WTC11 (cell line): ENCODE measurements around the gene RBFOX2. TPM values are rescaled to one million over a fixed set of nuclear protein-coding genes. Genes with fewer than 3 reads are reported as not detected.

Source experiments
- ATAC-seq: fragments of 200-7000 bp; cut with Tn5 transposase; 2 replicates; pipeline ENCODE4 v1.10.0; 2021; ENCODE audit warnings: mild to moderate bottlenecking, moderate library complexity
- CTCF ChIA-PET: fragments of 300-600 bp; sonication (Branson Sonifier 250); formaldehyde crosslinking; loops from one replicate; lab custom pipeline; 2021; ENCODE audit warnings: antibody characterized with exemption; lab: Charles Lee
- POLR2A ChIA-PET: fragments of 350-600 bp; sonication (Branson Sonifier 250); formaldehyde crosslinking; loops from one replicate; lab custom pipeline; 2021; ENCODE audit warnings: antibody characterized with exemption; lab: Charles Lee
- DNase-seq: peaks from one replicate; pipeline ENCODE4 v3.0.0; 2021; ENCODE audit warnings: low spot score
- H3K27ac Mint-ChIP-seq: 2 replicates; pipeline ENCODE4 v1.8.0; 2021; ENCODE audit warnings: mixed read lengths
- H3K27me3 Mint-ChIP-seq: 2 replicates; pipeline ENCODE4 v1.8.0; 2021; ENCODE audit warnings: low read depth, mild to moderate bottlenecking, moderate library complexity, mixed read lengths
- H3K36me3 Mint-ChIP-seq: 2 replicates; pipeline ENCODE4 v1.8.0; 2021; ENCODE audit warnings: mixed read lengths
- H3K4me1 Mint-ChIP-seq: 2 replicates; pipeline ENCODE4 v1.8.0; 2022; ENCODE audit warnings: mixed read lengths
- H3K4me3 Mint-ChIP-seq: 2 replicates; pipeline ENCODE4 v1.8.0; 2021; ENCODE audit warnings: mild to moderate bottlenecking, moderate library complexity, mixed read lengths
- H3K9me3 Mint-ChIP-seq: 2 replicates; pipeline ENCODE4 v1.8.0; 2021; ENCODE audit warnings: mixed read lengths
- ATF1 ChIP-seq: sonication (generic); formaldehyde crosslinking; IDR thresholded peaks from 2 replicates; pipeline ENCODE4 v1.8.1; 2023; ENCODE audit warnings: mild to moderate bottlenecking, moderate library complexity, missing genetic modification reagents
- ATF2 ChIP-seq: sonication (generic); formaldehyde crosslinking; IDR thresholded peaks from 2 replicates; pipeline ENCODE4 v1.8.1; 2022; ENCODE audit warnings: low read depth, missing genetic modification reagents, borderline replicate concordance
- FOXK1 ChIP-seq: sonication (generic); formaldehyde crosslinking; IDR thresholded peaks from 2 replicates; pipeline ENCODE4 v1.8.0; 2022; ENCODE audit warnings: mild to moderate bottlenecking, moderate library complexity, missing genetic modification reagents
- GRHL2 ChIP-seq: fragments of 250-450 bp; sonication (Bioruptor Pico); IDR thresholded peaks from 2 replicates; pipeline ENCODE4 v1.8.0; 2022; ENCODE audit warnings: mild to moderate bottlenecking, moderate library complexity; ENCODE audit not compliant: insufficient replicate concordance, severe bottlenecking
- IRF2 ChIP-seq: sonication (generic); formaldehyde crosslinking; IDR thresholded peaks from 2 replicates; pipeline ENCODE4 v1.8.0; 2022; ENCODE audit warnings: low read depth, missing genetic modification reagents, borderline replicate concordance
- JAZF1 ChIP-seq: fragments of 250-450 bp; sonication (Bioruptor Pico); IDR thresholded peaks from 2 replicates; pipeline ENCODE4 v1.9.0; 2021; ENCODE audit warnings: moderate library complexity, mild to moderate bottlenecking, inconsistent platforms
- MXD4 ChIP-seq: fragments of 250-450 bp; sonication (Bioruptor Pico); IDR thresholded peaks from 2 replicates; pipeline ENCODE4 v1.8.0; 2021; ENCODE audit warnings: mild to moderate bottlenecking, moderate library complexity, borderline replicate concordance
- MYBL2 ChIP-seq: sonication (generic); formaldehyde crosslinking; IDR thresholded peaks from 2 replicates; pipeline ENCODE4 v1.8.1; 2023; ENCODE audit warnings: mild to moderate bottlenecking, moderate library complexity, missing genetic modification reagents
- NR3C1 ChIP-seq: sonication (generic); formaldehyde crosslinking; conservative IDR thresholded peaks from 2 replicates; pipeline ENCODE4 v1.8.1; 2023; ENCODE audit warnings: low read depth, mild to moderate bottlenecking, missing genetic modification reagents
- RELA ChIP-seq: sonication (generic); formaldehyde crosslinking; IDR thresholded peaks from 2 replicates; pipeline ENCODE4 v1.8.1; 2022; ENCODE audit warnings: missing genetic modification reagents, mild to moderate bottlenecking, borderline replicate concordance
- SOX15 ChIP-seq: fragments of 250-450 bp; sonication (Bioruptor Pico); IDR thresholded peaks from 2 replicates; pipeline ENCODE4 v1.9.0; 2021; ENCODE audit warnings: mild to moderate bottlenecking
- TEAD1 ChIP-seq: sonication (generic); formaldehyde crosslinking; IDR thresholded peaks from 2 replicates; pipeline ENCODE4 v1.8.0; 2022; ENCODE audit warnings: mild to moderate bottlenecking, missing genetic modification reagents
- ZMAT4 ChIP-seq: fragments of 250-450 bp; sonication (Bioruptor Pico); IDR thresholded peaks from 2 replicates; pipeline ENCODE4 v1.9.0; 2021; ENCODE audit warnings: mild to moderate bottlenecking
- ZNF671 ChIP-seq: fragments of 250-450 bp; sonication (Bioruptor Pico); IDR thresholded peaks from 2 replicates; pipeline ENCODE4 v1.8.0; 2021; ENCODE audit warnings: mild to moderate bottlenecking
- ZSCAN18 ChIP-seq: fragments of 250-450 bp; sonication (Bioruptor Pico); IDR thresholded peaks from 2 replicates; pipeline ENCODE4 v2.1.2; 2022; ENCODE audit warnings: mild to moderate bottlenecking, moderate library complexity
- total RNA-seq: library from RNA; stranded (reverse); gene quantifications from 3 replicates; pipeline ENCODE4 v1.2.3, GENCODE V29; 2021
- TF ChIP-seq, protein P1 (sequence below): sonication (generic); formaldehyde crosslinking; IDR thresholded peaks from 2 replicates; pipeline ENCODE4 v1.8.0; 2022; ENCODE audit warnings: mild to moderate bottlenecking, missing genetic modification reagents
- TF ChIP-seq, protein P2 (sequence below): sonication (generic); formaldehyde crosslinking; IDR thresholded peaks from 2 replicates; pipeline ENCODE4 v1.8.1; 2022; ENCODE audit warnings: low read depth, mild to moderate bottlenecking, moderate library complexity, missing genetic modification reagents, borderline replicate concordance
- TF ChIP-seq, protein P3 (sequence below): sonication (generic); formaldehyde crosslinking; IDR thresholded peaks from 2 replicates; pipeline ENCODE4 v1.8.1; 2022; ENCODE audit warnings: mild to moderate bottlenecking, moderate library complexity, missing genetic modification reagents
- TF ChIP-seq, protein P4 (sequence below): sonication (generic); formaldehyde crosslinking; IDR thresholded peaks from 2 replicates; pipeline ENCODE4 v1.8.0; 2022; ENCODE audit warnings: mild to moderate bottlenecking, missing genetic modification reagents
- TF ChIP-seq, protein P5 (sequence below): sonication (generic); formaldehyde crosslinking; IDR thresholded peaks from 2 replicates; pipeline ENCODE4 v1.8.1; 2023; ENCODE audit warnings: mild to moderate bottlenecking, missing genetic modification reagents, moderate library complexity
- TF ChIP-seq, protein P6 (sequence below): fragments of 250-450 bp; sonication (Bioruptor Pico); IDR thresholded peaks from 2 replicates; pipeline ENCODE4 v1.8.0; 2021; ENCODE audit warnings: mild to moderate bottlenecking

The RBFOX2 gene
- total RNA-seq, 1 experiment from 2014 or later, result 107 TPM

DNA sequence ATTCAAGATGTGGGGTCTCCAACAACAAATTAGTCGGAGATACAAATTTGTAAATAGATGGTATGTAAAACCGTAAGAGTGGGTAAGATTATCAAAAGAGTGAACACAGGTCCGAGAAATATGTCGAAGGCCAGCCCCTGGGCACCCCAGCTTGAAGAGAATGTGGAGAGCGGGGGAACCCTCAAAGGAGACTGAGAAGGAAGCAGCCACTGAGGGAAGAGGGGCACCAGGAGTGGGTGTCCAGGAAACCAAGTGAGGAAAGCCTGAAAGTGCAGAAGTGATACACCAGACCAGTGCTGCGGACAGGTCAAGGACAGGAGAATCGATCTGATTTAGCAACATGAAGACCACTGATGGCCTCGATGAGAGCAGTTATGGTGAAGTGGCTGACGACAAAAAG, 296.5 kb downstream of the RBFOX2 start:
- 0 out of 2 replicates have a peak, but pooled peaks cover 4% of the 10 kb centered on the region for H3K4me1 Mint-ChIP-seq
- peaks cover 17% of the 10 kb centered on the region for H3K36me3 Mint-ChIP-seq
- H3K27me3 Mint-ChIP-seq, result no peaks in the 10 kb centered on the region
- no peak overlapping the region for H3K4me3 Mint-ChIP-seq
- no peak overlapping the region for H3K27ac Mint-ChIP-seq
- POLR2A ChIA-PET, result no interaction called here
- ATAC-seq, result no peak
- TF ChIP-seq SOX15 (CRISPR knock-in tag), result no peak
- no peak for TF ChIP-seq FOXK1
- TF ChIP-seq ATF1, result no peak
- no peak for TF ChIP-seq JAZF1 (CRISPR knock-in tag)
- TF ChIP-seq, all 79 proteins: peak for 0
- CTCF ChIA-PET, result no interaction called here
- no peak for DNase-seq
- peaks cover 17% of the 10 kb centered on the region for H3K9me3 Mint-ChIP-seq

DNA sequence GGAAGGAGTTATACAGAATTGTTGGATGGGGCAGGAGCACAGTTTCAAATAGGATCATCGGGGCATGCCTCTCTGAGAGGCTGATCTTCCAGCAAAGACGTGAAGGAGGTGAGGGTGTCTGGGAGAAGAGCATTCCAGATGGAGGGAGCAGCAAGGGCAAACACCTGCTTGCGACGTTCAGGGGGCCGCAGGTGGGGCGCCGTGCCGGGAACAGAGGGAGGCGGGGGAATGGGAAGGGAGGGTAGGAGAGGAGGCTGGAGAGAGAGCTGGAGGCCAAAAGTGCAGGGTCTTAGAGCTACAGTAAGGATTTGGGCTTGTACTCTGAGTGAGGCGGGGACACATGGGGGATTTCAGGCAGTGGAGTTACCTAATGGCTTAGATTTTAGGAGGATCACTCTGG, 297.3 kb downstream of the RBFOX2 start:
- CTCF ChIA-PET, result no interaction called here

DNA sequence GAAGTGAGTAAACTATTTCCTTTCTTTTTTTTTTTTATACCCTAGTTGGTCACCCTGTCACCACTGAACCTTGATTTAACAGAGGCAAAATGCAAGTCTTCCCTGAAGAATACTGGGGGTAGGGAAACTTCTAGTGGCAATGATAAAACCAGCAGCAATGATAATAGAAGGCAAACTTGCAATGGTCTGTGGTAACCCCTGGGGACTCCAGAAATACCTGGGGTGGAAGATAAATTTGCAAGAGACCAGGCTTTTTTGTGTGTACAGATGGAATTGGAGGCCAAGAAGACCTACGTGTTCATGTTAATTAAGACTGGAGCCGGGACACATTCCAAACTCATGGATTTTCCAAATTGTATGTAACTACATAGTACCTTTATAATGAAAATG, 299.3 kb downstream of the RBFOX2 start:
- H3K27ac Mint-ChIP-seq, result no peak overlapping the region
- POLR2A ChIA-PET, result no interaction called here
- H3K27me3 Mint-ChIP-seq, result no peaks in the 10 kb centered on the region
- no peaks in the 10 kb centered on the region for H3K36me3 Mint-ChIP-seq
- H3K4me1 Mint-ChIP-seq, result 0 out of 2 replicates have a peak, but pooled peaks cover 4% of the 10 kb centered on the region
- no peak for ATAC-seq
- H3K4me3 Mint-ChIP-seq, result no peak overlapping the region
- CTCF ChIA-PET, result interaction anchor here (1.7 kb wide), 1 partner anchor 98 kb away, joined by 7 read pairs; no protein-coding TSS in a partner anchor
- no peak for DNase-seq
- no peaks in the 10 kb centered on the region for H3K9me3 Mint-ChIP-seq
- TF ChIP-seq, protein P1, sequence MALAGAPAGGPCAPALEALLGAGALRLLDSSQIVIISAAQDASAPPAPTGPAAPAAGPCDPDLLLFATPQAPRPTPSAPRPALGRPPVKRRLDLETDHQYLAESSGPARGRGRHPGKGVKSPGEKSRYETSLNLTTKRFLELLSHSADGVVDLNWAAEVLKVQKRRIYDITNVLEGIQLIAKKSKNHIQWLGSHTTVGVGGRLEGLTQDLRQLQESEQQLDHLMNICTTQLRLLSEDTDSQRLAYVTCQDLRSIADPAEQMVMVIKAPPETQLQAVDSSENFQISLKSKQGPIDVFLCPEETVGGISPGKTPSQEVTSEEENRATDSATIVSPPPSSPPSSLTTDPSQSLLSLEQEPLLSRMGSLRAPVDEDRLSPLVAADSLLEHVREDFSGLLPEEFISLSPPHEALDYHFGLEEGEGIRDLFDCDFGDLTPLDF (CRISPR knock-in tag), result no peak
- TF ChIP-seq RELA (CRISPR knock-in tag) (no peak), TEAD1 (CRISPR knock-in tag) (no peak), ZSCAN18 (CRISPR knock-in tag) (no peak), MYBL2 (CRISPR knock-in tag) (no peak), NR3C1 (no peak), FOXK1 (no peak)
- TF ChIP-seq, protein P2, sequence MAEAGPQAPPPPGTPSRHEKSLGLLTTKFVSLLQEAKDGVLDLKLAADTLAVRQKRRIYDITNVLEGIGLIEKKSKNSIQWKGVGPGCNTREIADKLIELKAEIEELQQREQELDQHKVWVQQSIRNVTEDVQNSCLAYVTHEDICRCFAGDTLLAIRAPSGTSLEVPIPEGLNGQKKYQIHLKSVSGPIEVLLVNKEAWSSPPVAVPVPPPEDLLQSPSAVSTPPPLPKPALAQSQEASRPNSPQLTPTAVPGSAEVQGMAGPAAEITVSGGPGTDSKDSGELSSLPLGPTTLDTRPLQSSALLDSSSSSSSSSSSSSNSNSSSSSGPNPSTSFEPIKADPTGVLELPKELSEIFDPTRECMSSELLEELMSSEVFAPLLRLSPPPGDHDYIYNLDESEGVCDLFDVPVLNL (CRISPR knock-in tag), result no peak
- TF ChIP-seq, protein P3, sequence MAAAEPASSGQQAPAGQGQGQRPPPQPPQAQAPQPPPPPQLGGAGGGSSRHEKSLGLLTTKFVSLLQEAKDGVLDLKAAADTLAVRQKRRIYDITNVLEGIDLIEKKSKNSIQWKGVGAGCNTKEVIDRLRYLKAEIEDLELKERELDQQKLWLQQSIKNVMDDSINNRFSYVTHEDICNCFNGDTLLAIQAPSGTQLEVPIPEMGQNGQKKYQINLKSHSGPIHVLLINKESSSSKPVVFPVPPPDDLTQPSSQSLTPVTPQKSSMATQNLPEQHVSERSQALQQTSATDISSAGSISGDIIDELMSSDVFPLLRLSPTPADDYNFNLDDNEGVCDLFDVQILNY (CRISPR knock-in tag), result no peak

More for the DNA sequence above, 297.3 kb downstream of the RBFOX2 start:
- no peak for ATAC-seq
- peaks cover 10% of the 10 kb centered on the region for H3K9me3 Mint-ChIP-seq
- H3K4me1 Mint-ChIP-seq, result 0 out of 2 replicates have a peak, but pooled peaks cover 4% of the 10 kb centered on the region
- peaks cover 10% of the 10 kb centered on the region for H3K36me3 Mint-ChIP-seq
- POLR2A ChIA-PET, result no interaction called here
- H3K27ac Mint-ChIP-seq, result no peak overlapping the region
- no peaks in the 10 kb centered on the region for H3K27me3 Mint-ChIP-seq
- H3K4me3 Mint-ChIP-seq, result no peak overlapping the region
- DNase-seq, result no peak
- TF ChIP-seq MYBL2 (CRISPR knock-in tag) (no peak), ZNF671 (CRISPR knock-in tag) (no peak), IRF2 (CRISPR knock-in tag) (no peak), MXD4 (CRISPR knock-in tag) (no peak), FOXK1 (no peak), ATF2 (CRISPR knock-in tag) (no peak), GRHL2 (CRISPR knock-in tag) (no peak), ZMAT4 (CRISPR knock-in tag) (no peak)
- TF ChIP-seq, protein P4, sequence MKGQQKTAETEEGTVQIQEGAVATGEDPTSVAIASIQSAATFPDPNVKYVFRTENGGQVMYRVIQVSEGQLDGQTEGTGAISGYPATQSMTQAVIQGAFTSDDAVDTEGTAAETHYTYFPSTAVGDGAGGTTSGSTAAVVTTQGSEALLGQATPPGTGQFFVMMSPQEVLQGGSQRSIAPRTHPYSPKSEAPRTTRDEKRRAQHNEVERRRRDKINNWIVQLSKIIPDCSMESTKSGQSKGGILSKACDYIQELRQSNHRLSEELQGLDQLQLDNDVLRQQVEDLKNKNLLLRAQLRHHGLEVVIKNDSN (CRISPR knock-in tag), result no peak
- TF ChIP-seq, protein P5, sequence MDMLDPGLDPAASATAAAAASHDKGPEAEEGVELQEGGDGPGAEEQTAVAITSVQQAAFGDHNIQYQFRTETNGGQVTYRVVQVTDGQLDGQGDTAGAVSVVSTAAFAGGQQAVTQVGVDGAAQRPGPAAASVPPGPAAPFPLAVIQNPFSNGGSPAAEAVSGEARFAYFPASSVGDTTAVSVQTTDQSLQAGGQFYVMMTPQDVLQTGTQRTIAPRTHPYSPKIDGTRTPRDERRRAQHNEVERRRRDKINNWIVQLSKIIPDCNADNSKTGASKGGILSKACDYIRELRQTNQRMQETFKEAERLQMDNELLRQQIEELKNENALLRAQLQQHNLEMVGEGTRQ (CRISPR knock-in tag), result no peak
- TF ChIP-seq, protein P6, sequence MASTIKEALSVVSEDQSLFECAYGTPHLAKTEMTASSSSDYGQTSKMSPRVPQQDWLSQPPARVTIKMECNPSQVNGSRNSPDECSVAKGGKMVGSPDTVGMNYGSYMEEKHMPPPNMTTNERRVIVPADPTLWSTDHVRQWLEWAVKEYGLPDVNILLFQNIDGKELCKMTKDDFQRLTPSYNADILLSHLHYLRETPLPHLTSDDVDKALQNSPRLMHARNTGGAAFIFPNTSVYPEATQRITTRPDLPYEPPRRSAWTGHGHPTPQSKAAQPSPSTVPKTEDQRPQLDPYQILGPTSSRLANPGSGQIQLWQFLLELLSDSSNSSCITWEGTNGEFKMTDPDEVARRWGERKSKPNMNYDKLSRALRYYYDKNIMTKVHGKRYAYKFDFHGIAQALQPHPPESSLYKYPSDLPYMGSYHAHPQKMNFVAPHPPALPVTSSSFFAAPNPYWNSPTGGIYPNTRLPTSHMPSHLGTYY (CRISPR knock-in tag), result no peak
